ENCODE measurements around the gene NUP153. TPM values are rescaled to one million over a fixed set of nuclear protein-coding genes. Genes with fewer than 3 reads are reported as not detected.

Gene NUP153
- total RNA-seq, 1 experiment from 2014 or later: 36.3 TPM

DNA sequence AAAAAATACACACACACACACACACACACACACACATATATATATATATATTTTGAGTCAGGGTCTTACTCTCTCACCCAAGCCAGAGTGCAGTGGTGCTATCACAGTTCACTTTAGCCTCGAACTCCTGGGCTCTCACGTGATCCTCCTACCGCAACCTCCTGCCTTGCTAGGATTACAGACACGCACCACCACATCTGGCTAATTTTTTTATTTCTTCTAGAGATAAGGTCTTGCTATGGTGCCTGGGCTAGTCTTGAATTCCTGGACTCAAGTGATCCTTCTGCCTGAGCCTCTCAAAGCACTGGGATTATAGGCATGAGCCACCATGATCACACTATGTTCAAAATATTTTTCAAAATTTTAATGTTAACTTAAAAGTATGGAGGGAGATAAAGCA lies 43.5 kb downstream of the NUP153 start:
- DNase-seq: no peak
- BruUV-seq (replicated peaks): no TSS peak
- intact Hi-C loops (cut with micrococcal nuclease; ENCODE audit: unreplicated experiment): no loop called here
- CTCF ChIA-PET: no interaction called here
- Mint-ChIP-seq H3K36me3 (ENCODE audit: insufficient read depth, unreplicated experiment) (peaks cover 25% of the 10 kb centered on the region), H3K27ac (ENCODE audit: unreplicated experiment) (no peak overlapping the region), H3K4me3 (ENCODE audit: low read depth, unreplicated experiment) (no peak overlapping the region), H3K4me1 (ENCODE audit: low read depth, unreplicated experiment) (no peaks in the 10 kb centered on the region), H3K27me3 (ENCODE audit: unreplicated experiment) (no peaks in the 10 kb centered on the region), H3K9me3 (ENCODE audit: low read depth, unreplicated experiment) (no peaks in the 10 kb centered on the region)
- TF ChIP-seq, protein P1, sequence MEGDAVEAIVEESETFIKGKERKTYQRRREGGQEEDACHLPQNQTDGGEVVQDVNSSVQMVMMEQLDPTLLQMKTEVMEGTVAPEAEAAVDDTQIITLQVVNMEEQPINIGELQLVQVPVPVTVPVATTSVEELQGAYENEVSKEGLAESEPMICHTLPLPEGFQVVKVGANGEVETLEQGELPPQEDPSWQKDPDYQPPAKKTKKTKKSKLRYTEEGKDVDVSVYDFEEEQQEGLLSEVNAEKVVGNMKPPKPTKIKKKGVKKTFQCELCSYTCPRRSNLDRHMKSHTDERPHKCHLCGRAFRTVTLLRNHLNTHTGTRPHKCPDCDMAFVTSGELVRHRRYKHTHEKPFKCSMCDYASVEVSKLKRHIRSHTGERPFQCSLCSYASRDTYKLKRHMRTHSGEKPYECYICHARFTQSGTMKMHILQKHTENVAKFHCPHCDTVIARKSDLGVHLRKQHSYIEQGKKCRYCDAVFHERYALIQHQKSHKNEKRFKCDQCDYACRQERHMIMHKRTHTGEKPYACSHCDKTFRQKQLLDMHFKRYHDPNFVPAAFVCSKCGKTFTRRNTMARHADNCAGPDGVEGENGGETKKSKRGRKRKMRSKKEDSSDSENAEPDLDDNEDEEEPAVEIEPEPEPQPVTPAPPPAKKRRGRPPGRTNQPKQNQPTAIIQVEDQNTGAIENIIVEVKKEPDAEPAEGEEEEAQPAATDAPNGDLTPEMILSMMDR (IDR thresholded peaks at IDR 0.05; ENCODE audit: unreplicated experiment): no peak

DNA sequence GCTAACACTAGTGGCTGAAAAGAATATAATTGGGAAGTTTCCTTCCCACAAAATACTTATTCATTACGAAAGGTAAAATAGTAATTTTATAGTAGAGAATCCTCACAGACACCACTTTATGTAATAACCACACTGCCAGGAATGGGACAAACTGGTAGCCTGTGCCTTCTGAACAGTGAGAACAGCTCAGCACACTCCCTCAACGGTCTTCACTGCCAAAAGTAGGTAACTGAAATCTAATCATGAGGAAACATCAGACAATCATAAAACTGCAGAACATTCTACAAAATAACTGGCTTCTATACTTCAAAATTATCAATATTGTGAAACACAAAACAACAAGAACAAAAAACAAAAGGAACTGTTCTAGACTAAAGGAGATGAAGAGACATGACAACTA lies 44.1 kb downstream of the NUP153 start:
- intact Hi-C loops (cut with micrococcal nuclease; ENCODE audit: unreplicated experiment): no loop called here
- CTCF ChIA-PET: no interaction called here
- no peak overlapping the region for H3K4me3 Mint-ChIP-seq (ENCODE audit: low read depth, unreplicated experiment)
- TF ChIP-seq, protein P1 (IDR thresholded peaks at IDR 0.05; ENCODE audit: unreplicated experiment): no peak
- H3K36me3 Mint-ChIP-seq (ENCODE audit: insufficient read depth, unreplicated experiment): peaks cover 19% of the 10 kb centered on the region
- no peak for DNase-seq
- H3K27ac Mint-ChIP-seq (ENCODE audit: unreplicated experiment): no peak overlapping the region
- no peaks in the 10 kb centered on the region for H3K27me3 Mint-ChIP-seq (ENCODE audit: unreplicated experiment)
- H3K9me3 Mint-ChIP-seq (ENCODE audit: low read depth, unreplicated experiment): no peaks in the 10 kb centered on the region
- H3K4me1 Mint-ChIP-seq (ENCODE audit: low read depth, unreplicated experiment): no peaks in the 10 kb centered on the region
- no TSS peak for BruUV-seq (replicated peaks)

DNA sequence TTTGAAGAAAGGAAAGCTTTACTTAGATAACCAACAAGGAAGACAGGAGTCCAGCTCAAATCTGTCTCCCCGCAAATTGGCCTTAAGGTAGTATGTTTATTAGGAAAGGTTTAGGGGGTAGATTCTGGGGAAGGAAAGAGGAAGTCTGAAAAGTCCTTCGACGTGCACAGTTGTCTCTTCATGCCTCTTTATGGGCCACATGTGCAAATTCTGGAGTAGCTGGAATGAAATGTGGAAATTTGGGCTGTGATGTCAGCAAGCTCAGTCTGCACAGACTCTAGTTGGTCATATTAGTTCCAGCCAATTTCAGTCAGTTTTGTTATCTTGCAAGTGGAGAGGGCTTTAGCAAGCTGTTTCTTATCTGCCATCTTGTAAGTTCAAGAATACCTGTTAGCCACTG lies 50.1 kb downstream of the NUP153 start:
- H3K36me3 Mint-ChIP-seq (ENCODE audit: insufficient read depth, unreplicated experiment): peaks cover 17% of the 10 kb centered on the region

DNA sequence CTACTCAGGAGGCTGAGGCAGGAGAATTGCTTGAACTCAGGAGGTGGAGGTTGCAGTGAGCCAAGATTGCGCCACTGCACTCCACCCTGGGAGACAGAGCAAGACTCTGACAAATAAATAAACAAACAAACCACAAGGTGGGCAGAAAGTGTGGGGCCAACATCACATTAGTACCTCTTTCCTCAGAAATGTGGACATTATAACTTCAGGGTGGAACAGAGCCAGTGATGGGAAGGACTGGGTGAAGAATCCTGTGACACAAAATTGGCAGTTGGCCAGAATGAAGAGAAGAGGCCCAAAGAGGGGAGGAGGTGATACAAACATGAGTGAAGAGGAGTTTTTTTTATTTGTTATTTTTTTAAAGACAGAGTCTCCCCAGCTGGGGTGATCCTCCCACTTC lies 50.6 kb downstream of the NUP153 start:
- no peak overlapping the region for H3K4me3 Mint-ChIP-seq (ENCODE audit: low read depth, unreplicated experiment)
- no peak for DNase-seq
- peaks cover 17% of the 10 kb centered on the region for H3K36me3 Mint-ChIP-seq (ENCODE audit: insufficient read depth, unreplicated experiment)
- H3K27me3 Mint-ChIP-seq (ENCODE audit: unreplicated experiment): no peaks in the 10 kb centered on the region
- no TSS peak for BruUV-seq (replicated peaks)
- H3K4me1 Mint-ChIP-seq (ENCODE audit: low read depth, unreplicated experiment): no peaks in the 10 kb centered on the region
- CTCF ChIA-PET: interaction anchor here (0.5 kb wide), 1 partner anchor 16 kb away, joined by 3 read pairs; no protein-coding TSS in a partner anchor
- H3K27ac Mint-ChIP-seq (ENCODE audit: unreplicated experiment): no peak overlapping the region
- H3K9me3 Mint-ChIP-seq (ENCODE audit: low read depth, unreplicated experiment): no peaks in the 10 kb centered on the region
- TF ChIP-seq, protein P1 (IDR thresholded peaks at IDR 0.05; ENCODE audit: unreplicated experiment): no peak
- intact Hi-C loops (cut with micrococcal nuclease; ENCODE audit: unreplicated experiment): no loop called here

More for the DNA sequence above, 50.1 kb downstream of the NUP153 start:
- intact Hi-C loops (cut with micrococcal nuclease; ENCODE audit: unreplicated experiment): no loop called here
- no TSS peak for BruUV-seq (replicated peaks)
- TF ChIP-seq, protein P1 (IDR thresholded peaks at IDR 0.05; ENCODE audit: unreplicated experiment): no peak
- no peak for DNase-seq
- no peak overlapping the region for H3K4me3 Mint-ChIP-seq (ENCODE audit: low read depth, unreplicated experiment)
- H3K27me3 Mint-ChIP-seq (ENCODE audit: unreplicated experiment): no peaks in the 10 kb centered on the region
- no peaks in the 10 kb centered on the region for H3K9me3 Mint-ChIP-seq (ENCODE audit: low read depth, unreplicated experiment)
- H3K4me1 Mint-ChIP-seq (ENCODE audit: low read depth, unreplicated experiment): no peaks in the 10 kb centered on the region
- CTCF ChIA-PET: interaction anchor here (0.5 kb wide), 1 partner anchor 15 kb away, joined by 3 read pairs; no protein-coding TSS in a partner anchor
- H3K27ac Mint-ChIP-seq (ENCODE audit: unreplicated experiment): no peak overlapping the region

Data from Calu3 (cell line).